ENCODE measurements around the gene LMBR1L. TPM values are rescaled to one million over a fixed set of nuclear protein-coding genes. Genes with fewer than 3 reads are reported as not detected.

The LMBR1L gene
- total RNA-seq, 3 donors from 2014 or later (not counting 1 experiment from before 2014, with no cell fraction given), result 262 to 294 (median 271) TPM

GRCh38 chr12:49089821-49090773, 20.6 kb downstream of the LMBR1L start:
- H3K27me3 ChIP-seq (ENCODE audit: control insufficient read depth, insufficient read depth, low read length), result peaks cover 50% of the 10 kb centered on the region
- Mint-ChIP-seq H3K4me3 (peak overlapping the region; percentile 83), H3K27me3 (ENCODE audit: low read depth in 2 of 2) (peaks cover 22 to 49% of the 10 kb centered on the region in 2 donors), H3K9me3 (no peaks in the 10 kb centered on the region), H3K4me1 (peaks cover 27 to 52% of the 10 kb centered on the region in 2 donors), H3K36me3 (peaks cover under 1% of the 10 kb centered on the region), H3K27ac (no peak overlapping the region)
- no peaks in the 10 kb centered on the region for H3K9me3 ChIP-seq (ENCODE audit: control insufficient read depth, insufficient read depth, low read length)
- H3K4me1 ChIP-seq (ENCODE audit: control insufficient read depth, insufficient read depth, low read length), result peaks cover 63% of the 10 kb centered on the region
- H3K36me3 ChIP-seq (ENCODE audit: control insufficient read depth, insufficient read depth, low read length), result no peaks in the 10 kb centered on the region
- no peak overlapping the region for H3K27ac ChIP-seq (ENCODE audit: low read length)
- peak in 2 of 3 donors; percentile 30 to 47 for ATAC-seq
- 1% methylated on average over 86 of the region's 88 CpGs for WGBS (ENCODE audit: insufficient coverage)
- TF ChIP-seq CTCF (IDR thresholded peaks at IDR 0.05), result no peak
- intact Hi-C loops (cut with micrococcal nuclease), result loop anchor here (2.0 kb wide), 2 partner anchors 21 to 145 kb away; partner anchors contain the start of gene LMBR1L
- DNase-seq, result peak in 1 of 2 donors; percentile 57
- H3K4me3 ChIP-seq (ENCODE audit: low read length), result peak overlapping the region; percentile 10

GRCh38 chr12:49088932-49089330, 21.7 kb downstream of the LMBR1L start:
- H3K4me1 Mint-ChIP-seq, result peaks cover 19 to 43% of the 10 kb centered on the region in 2 donors
- ATAC-seq (no peak), DNase-seq (no peak)
- TF ChIP-seq CTCF (IDR thresholded peaks at IDR 0.05), result no peak
- Histone ChIP-seq H3K27me3 (ENCODE audit: control insufficient read depth, insufficient read depth, low read length) (peaks cover 48% of the 10 kb centered on the region), H3K36me3 (ENCODE audit: control insufficient read depth, insufficient read depth, low read length) (no peaks in the 10 kb centered on the region), H3K27ac (ENCODE audit: low read length) (no peak overlapping the region), H3K9me3 (ENCODE audit: control insufficient read depth, insufficient read depth, low read length) (no peaks in the 10 kb centered on the region), H3K4me1 (ENCODE audit: control insufficient read depth, insufficient read depth, low read length) (peaks cover 53% of the 10 kb centered on the region), H3K4me3 (ENCODE audit: low read length) (no peak overlapping the region)
- H3K27me3 Mint-ChIP-seq (ENCODE audit: low read depth in 2 of 2), result peaks cover 16 to 46% of the 10 kb centered on the region in 2 donors
- H3K9me3 Mint-ChIP-seq, result no peaks in the 10 kb centered on the region
- 64% methylated on average over 6 of the region's 6 CpGs for WGBS (ENCODE audit: insufficient coverage)
- H3K36me3 Mint-ChIP-seq, result no peaks in the 10 kb centered on the region
- no peak overlapping the region for H3K27ac Mint-ChIP-seq
- no peak overlapping the region for H3K4me3 Mint-ChIP-seq
- intact Hi-C loops (cut with micrococcal nuclease), result loop anchor here (1.0 to 2.0 kb wide), 3 partner anchors 22 to 146 kb away; partner anchors contain the start of gene LMBR1L

GRCh38 chr12:49088150-49088931, 22.3 kb downstream of the LMBR1L start:
- no peaks in the 10 kb centered on the region for H3K36me3 ChIP-seq (ENCODE audit: control insufficient read depth, insufficient read depth, low read length)

More at GRCh38 chr12:49088150-49088931, 22.3 kb downstream of the LMBR1L start:
- Histone ChIP-seq H3K9me3 (ENCODE audit: control insufficient read depth, insufficient read depth, low read length) (no peaks in the 10 kb centered on the region), H3K27ac (ENCODE audit: low read length) (no peak overlapping the region), H3K4me1 (ENCODE audit: control insufficient read depth, insufficient read depth, low read length) (peaks cover 48% of the 10 kb centered on the region), H3K4me3 (ENCODE audit: low read length) (no peak overlapping the region), H3K27me3 (ENCODE audit: control insufficient read depth, insufficient read depth, low read length) (peaks cover 42% of the 10 kb centered on the region)
- Mint-ChIP-seq H3K4me3 (peak overlapping the region; percentile 36), H3K4me1 (peaks cover 13 to 38% of the 10 kb centered on the region in 2 donors), H3K27me3 (ENCODE audit: low read depth in 2 of 2) (peaks cover 10 to 40% of the 10 kb centered on the region in 2 donors), H3K27ac (no peak overlapping the region), H3K36me3 (no peaks in the 10 kb centered on the region), H3K9me3 (no peaks in the 10 kb centered on the region)
- peak; percentile 88 for TF ChIP-seq CTCF (IDR thresholded peaks at IDR 0.05)
- ATAC-seq, result peak; percentile 88 to 94 (median 93)
- intact Hi-C loops (cut with micrococcal nuclease), result loop anchor here (1.0 to 2.0 kb wide), 3 partner anchors 22 to 146 kb away; partner anchors contain the start of gene LMBR1L
- peak; percentile 62 to 92 for DNase-seq
- 2% methylated on average over 17 of the region's 18 CpGs for WGBS (ENCODE audit: insufficient coverage)

Measured in natural killer cell (primary cell).